22Rv1 (cell line): ENCODE results near the gene PIGH.

Source experiments
- H3K27ac ChIP-seq: fragments of 450-650 bp; 2 replicates; pipeline ENCODE4 v1.5.1; 2017
- CTCF ChIP-seq: fragments of 450-650 bp; IDR thresholded peaks from 2 replicates; pipeline ENCODE4 v1.5.1; 2017; ENCODE audit warnings: mild to moderate bottlenecking
- ZFX ChIP-seq: fragments of 450-650 bp; IDR thresholded peaks from 2 replicates; pipeline ENCODE4 v1.6.1; 2017; ENCODE audit warnings: antibody characterized with exemption, borderline replicate concordance

Gene PIGH

GRCh38 chr14:67569011-67569650, 30.9 kb downstream of the PIGH start:
- no peak for TF ChIP-seq CTCF
- no peak for TF ChIP-seq ZFX

GRCh38 chr14:67567654-67568053, 32.4 kb downstream of the PIGH start:
- H3K27ac ChIP-seq, result no peak overlapping the region
- no peak for TF ChIP-seq CTCF
- no peak for TF ChIP-seq ZFX

More at GRCh38 chr14:67569011-67569650, 30.9 kb downstream of the PIGH start:
- no peak overlapping the region for H3K27ac ChIP-seq

GRCh38 chr14:67566908-67567307, 33.2 kb downstream of the PIGH start:
- TF ChIP-seq ZFX (no peak), CTCF (no peak)

GRCh38 chr14:67564236-67564635, 35.8 kb downstream of the PIGH start:
- TF ChIP-seq ZFX, result no peak

More at GRCh38 chr14:67566908-67567307, 33.2 kb downstream of the PIGH start:
- no peak overlapping the region for H3K27ac ChIP-seq

GRCh38 chr14:67562776-67563150, 37.3 kb downstream of the PIGH start:
- no peak for TF ChIP-seq ZFX

More at GRCh38 chr14:67564236-67564635, 35.8 kb downstream of the PIGH start:
- no peak overlapping the region for H3K27ac ChIP-seq

GRCh38 chr14:67562025-67562775, 37.9 kb downstream of the PIGH start:
- no peak for TF ChIP-seq ZFX
- TF ChIP-seq CTCF, result no peak
- no peak overlapping the region for H3K27ac ChIP-seq

More at GRCh38 chr14:67562776-67563150, 37.3 kb downstream of the PIGH start:
- H3K27ac ChIP-seq, result no peak overlapping the region

GRCh38 chr14:67559639-67560038, 40.4 kb downstream of the PIGH start:
- no peak for TF ChIP-seq CTCF
- TF ChIP-seq ZFX, result no peak
- H3K27ac ChIP-seq, result no peak overlapping the region

GRCh38 chr14:67557656-67558055, 42.4 kb downstream of the PIGH start:
- H3K27ac ChIP-seq, result no peak overlapping the region
- TF ChIP-seq CTCF (no peak), ZFX (no peak)
